Occipital lobe (tissue), 2 donors: ENCODE results near the gene REPS1. TPM values are rescaled to one million over a fixed set of nuclear protein-coding genes. Genes with fewer than 3 reads are reported as not detected.
"Not testable (repeated sequence)": the region's sequence is repeated elsewhere in the genome, so short reads cannot be mapped to it uniquely, and the experiment has no call there.

ENCODE experiments used
- DNase-seq: peaks from one replicate; lab custom pipeline; 2025; lab: John Stamatoyannopoulos, UW
- total RNA-seq: library from RNA; depleted of rRNA; stranded (reverse); fragments of >200 nt; gene quantifications from one replicate; pipeline ENCODE4 v1.2.3, GENCODE V29; 2014

Gene REPS1
- total RNA-seq, 1 donor from 2014 or later: 146 TPM

- DNase-seq: peak; percentile 52
Measured at GRCh38 chr6:138971601-138972000, 16.5 kb downstream of the REPS1 start.

- peak; percentile 23 for DNase-seq
Measured at GRCh38 chr6:138970856-138971425, 17.1 kb downstream of the REPS1 start.

- no peak for DNase-seq
Measured at GRCh38 chr6:138970159-138970558, 17.9 kb downstream of the REPS1 start.

DNA sequence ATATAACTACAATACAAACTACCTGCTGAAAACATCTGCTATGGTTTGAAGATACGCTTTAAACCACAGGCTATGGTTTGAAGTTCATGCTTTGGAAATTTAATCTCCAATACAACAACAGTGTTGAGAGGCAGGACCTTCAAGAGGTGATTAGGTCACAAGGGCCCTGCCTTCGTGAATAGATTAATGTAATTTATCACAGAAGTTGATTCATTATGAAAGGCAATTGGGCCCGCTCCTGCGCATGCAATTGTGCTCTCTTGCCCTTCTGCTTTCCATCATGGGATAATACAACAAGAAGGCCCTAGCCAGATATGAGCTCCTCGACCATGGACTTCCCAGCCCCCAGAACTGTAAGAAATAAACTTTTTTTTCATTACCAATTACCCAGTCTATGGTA lies 21.2 kb downstream of the REPS1 start:
- no peak for DNase-seq

- no peak for DNase-seq
Measured at GRCh38 chr6:138965971-138966370, 22.1 kb downstream of the REPS1 start.

DNA sequence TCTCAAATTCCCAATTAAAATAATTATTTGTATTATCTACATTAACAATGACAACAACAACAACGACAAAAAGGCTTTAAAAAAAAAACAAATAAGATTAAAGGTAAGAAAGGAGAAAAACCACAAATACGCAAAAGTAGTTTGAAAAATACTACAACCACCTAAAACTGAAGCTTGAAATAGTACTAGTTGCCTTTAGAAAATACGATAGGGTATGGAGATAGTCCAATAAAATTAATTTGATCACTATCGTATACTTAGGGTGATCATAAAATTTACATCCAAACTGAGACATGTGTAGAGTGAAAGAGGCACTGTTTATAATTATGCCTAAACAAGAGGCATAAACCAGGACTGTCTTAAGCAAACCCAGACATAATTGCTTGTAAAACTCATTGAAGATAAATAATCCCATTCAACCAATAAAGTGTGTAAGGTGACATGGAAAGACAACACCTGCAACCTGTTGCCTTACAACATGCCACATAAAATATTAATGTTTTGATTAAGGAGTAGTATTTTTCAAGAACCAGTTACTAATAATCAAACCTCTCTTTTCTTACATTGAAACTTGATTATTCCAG lies 22.7 kb downstream of the REPS1 start:
- no peak for DNase-seq

DNA sequence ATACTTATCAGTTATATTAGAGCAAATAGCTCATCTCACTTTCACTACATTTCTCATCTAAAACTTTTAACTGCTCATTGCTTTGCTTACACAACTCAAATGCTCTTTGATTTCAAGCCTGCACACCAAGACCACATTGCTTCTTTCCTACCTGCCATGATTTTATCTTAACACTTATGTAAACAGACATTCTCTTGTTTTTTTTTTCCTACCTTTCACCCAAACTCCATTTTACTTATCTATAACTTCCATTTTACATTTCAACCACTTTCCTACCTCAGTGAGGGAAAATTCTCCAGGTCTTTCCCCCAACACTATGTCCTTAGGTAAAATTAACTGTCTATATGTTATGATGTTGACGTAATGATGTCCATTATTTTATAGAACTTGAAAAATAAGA lies 24.0 kb downstream of the REPS1 start:
- no peak for DNase-seq

DNA sequence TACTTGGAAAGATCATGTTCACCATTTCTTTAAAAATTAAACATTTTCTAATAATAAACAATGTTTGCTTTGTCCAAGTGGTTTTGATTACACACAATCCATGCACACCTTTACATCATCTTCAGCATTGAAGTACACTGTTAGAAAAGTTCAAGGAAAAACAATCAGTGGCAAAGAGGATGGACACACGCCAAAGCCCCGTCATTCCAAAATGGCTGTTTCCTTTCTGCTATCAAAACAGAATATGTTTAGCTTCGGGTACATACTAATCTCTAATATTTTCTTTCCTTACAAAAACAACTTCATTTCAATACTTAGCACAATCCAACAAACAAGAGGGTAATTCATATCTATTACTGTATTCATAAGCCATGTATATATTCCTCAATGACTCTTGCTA lies 24.5 kb downstream of the REPS1 start:
- no peak for DNase-seq

- DNase-seq: no peak
Measured at GRCh38 chr6:138963119-138963518, 24.9 kb downstream of the REPS1 start.

- no peak for DNase-seq
Measured at GRCh38 chr6:138959521-138959920, 28.5 kb downstream of the REPS1 start.

DNA sequence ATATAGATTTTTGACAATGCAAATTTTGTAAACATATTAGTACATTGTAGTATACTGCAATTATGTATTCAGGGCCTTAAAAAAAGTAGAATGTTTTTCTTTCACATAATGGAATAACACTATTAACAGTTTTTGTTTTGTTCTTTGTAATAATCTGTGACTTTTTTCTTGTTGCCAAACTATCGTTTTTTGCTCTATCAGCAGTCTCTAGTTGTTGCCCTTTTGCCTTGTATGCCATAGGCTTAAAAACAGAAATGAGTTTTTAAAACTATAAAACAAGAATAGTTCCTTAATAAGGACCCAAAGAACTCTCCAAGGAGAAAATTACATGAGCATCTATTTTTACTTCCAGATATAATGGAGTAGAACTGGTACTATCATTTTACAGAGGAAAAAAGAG lies 29.5 kb downstream of the REPS1 start:
- DNase-seq: no peak

DNA sequence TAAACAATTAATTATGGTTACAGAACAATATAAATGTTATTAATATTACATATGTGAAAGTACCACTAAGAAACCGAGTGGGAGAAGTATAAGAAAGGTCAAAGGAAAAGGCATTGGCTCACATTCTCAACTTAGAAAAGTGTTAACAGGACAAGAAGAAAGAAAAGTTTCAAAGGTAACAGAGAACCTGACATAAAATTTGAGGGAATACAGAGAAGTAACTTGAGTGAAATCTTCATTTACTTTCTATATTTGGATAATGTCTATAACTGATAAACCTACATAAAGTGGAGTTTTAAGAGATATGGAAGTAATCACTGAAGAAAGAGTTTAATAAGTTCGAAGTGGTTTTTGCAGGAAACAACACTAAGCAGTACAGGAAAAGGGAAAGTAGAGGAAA lies 30.1 kb downstream of the REPS1 start:
- no peak for DNase-seq

DNA sequence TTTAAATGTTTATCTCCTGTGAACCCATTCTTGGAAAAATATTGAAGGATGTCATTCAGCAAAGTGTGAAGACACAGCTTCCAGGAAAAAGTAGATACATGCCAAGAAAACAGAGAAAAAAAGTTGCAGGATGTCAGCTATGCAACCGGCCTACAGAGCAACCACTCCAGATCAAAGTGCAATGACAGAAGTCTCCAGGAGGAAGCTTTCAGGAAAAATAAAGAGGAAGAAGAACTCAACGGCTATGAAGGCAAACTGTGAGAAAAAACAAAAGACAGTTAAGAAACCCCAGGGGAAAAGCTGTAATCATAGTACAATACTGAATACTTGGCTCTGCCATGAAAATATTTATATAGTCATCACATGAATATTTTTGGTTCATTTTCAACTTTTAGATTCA lies 30.6 kb downstream of the REPS1 start:
- no peak for DNase-seq

GRCh38 chr6:138956244-138956924 lies 31.7 kb downstream of the REPS1 start:
- DNase-seq: no peak

GRCh38 chr6:138955262-138955661 lies 32.8 kb downstream of the REPS1 start:
- no peak for DNase-seq

GRCh38 chr6:138953451-138953850 lies 34.6 kb downstream of the REPS1 start:
- DNase-seq: no peak

- no peak for DNase-seq
Measured at GRCh38 chr6:138948546-138949179, 39.4 kb downstream of the REPS1 start.

DNA sequence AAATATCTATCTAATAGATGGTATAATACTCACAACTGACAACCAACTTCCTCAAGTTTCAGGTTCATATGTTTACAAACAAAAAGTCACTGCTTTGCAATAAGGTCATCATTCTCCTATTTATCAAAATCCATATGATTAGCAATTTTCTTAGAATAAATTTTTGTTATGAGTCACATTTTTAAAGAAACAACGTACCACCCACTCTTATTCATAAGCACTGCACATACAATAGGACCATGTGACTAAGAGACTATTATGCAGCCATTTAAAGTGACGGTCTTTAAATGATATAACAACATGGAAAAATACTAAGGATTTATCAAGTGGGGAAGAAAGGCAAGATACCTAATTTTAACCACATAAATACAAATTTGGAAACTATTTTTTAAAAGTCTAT lies 40.0 kb downstream of the REPS1 start:
- DNase-seq: no peak

- no peak for DNase-seq
Measured at GRCh38 chr6:138945354-138945753, 42.7 kb downstream of the REPS1 start.

DNA sequence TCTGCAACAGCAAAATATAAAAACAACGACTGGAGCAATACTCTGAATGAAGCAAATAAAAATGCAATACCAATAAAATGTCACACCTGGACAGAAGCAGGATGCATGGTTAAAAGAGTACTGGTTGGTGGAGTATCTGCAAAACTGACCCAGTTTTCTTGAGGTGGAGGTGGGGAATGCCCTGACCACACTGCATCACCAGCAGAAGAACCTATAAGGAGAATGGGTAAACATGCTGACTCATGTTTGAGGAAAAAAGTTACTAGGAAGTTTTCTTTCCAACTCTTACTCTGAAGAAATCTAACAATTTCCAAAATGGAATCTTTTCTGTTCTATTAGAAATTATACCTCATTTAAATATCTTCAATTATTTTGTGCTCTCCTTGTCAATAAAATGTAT lies 43.6 kb downstream of the REPS1 start:
- DNase-seq: no peak

DNA sequence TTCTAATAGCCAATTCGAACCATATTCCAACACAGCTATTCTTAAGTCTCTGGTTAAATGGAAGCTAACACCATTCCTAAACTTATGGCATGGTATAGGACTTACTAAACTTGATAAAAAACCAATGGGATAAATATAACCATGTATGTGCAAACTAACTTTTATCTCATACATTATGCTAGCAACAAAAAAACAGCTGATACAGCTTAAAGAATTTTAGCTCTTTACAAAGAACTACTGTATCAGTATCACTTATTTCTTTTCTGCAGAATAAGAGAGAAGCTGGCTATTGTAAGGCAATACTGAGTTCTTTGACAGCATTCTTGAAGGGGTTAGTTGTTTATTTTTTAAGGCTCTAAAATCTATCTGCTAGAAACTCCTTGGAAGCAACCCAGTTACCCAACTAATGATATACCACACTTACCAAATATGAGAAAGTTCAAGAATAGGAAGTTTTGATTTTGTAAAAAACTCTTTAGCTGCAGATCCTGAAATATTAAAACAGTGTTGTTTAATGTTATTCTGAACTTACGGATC lies 44.9 kb downstream of the REPS1 start:
- no peak for DNase-seq

GRCh38 chr6:138936873-138937272 lies 51.2 kb downstream of the REPS1 start:
- DNase-seq: not testable (repeated sequence)
